Brain microvascular endothelial cell (primary cell): ENCODE data around the gene PTX4.

Experiments
- DNase-seq: peaks from one replicate; pipeline ENCODE4 v3.0.0-alpha.2; 2020
- H3K27ac ChIP-seq: fragments of 250-450 bp; sonication (Bioruptor Pico); 2 replicates; pipeline ENCODE4 v1.5.1; 2020; ENCODE audit warnings: mild to moderate bottlenecking, moderate library complexity
- H3K27me3 ChIP-seq: fragments of 250-450 bp; sonication (Bioruptor Pico); replicated peaks from 2 replicates; pipeline ENCODE4 v1.5.1; 2020; ENCODE audit warnings: mild to moderate bottlenecking
- H3K36me3 ChIP-seq: fragments of 250-450 bp; sonication (Bioruptor Pico); replicated peaks from 2 replicates; pipeline ENCODE4 v1.5.1; 2020; ENCODE audit warnings: mild to moderate bottlenecking
- H3K4me3 ChIP-seq: 2 replicates; pipeline ENCODE4 v1.5.1; 2011; ENCODE audit warnings: low read depth, mild to moderate bottlenecking, control low read depth, low read length, moderate library complexity
- in situ Hi-C: cut with HindIII; loops from 2 replicates; pipeline ENCODE4 v1.10.0; 2017; ENCODE audit warnings: low sequenced_read_pairs, low pct_ligation_motif_present
- TF ChIP-seq, protein P1 (sequence below): IDR thresholded peaks from 2 replicates; pipeline ENCODE4 v1.5.1; 2011; ENCODE audit warnings: low read depth, mild to moderate bottlenecking, moderate library complexity, low read length, control low read depth, inconsistent platforms; ENCODE audit errors: missing control alignments

The PTX4 gene

DNA sequence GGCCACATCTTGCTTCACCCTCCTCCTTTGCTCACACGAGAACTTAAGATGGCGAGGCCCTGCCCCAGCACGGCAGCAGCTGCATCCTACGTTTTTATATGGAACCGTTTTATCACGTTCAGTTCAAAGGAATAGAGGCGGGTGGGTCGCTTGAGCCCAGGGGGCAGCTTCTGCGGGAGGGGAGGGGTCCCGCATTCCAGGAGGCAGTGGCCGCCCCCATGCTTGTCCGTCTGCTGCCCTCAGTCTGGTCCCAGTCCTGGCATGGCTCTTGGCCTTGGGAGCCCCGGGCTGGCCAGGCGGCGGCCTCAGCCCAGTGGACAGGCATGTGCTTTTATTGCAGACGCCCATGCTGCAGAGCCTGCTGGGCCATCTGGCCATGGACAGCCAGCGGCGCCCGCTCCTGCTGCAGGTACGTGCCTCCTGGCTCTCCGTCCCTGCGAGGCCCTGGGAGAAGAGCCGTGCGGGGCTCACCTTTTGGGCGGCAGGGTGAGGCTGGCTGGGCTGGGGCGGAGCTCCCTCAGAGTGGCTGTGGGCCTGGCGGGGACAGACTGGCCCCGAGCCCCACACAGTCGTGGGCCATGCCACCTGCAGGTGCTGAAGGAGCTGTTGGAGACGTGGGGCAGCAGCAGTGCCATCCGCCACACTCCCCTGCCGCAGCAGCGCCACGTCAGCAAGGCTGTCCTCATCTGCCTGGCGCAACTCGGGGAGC, 11.2 kb upstream of the PTX4 start:
- no peak for DNase-seq
- H3K36me3 ChIP-seq, result peaks cover 37% of the 10 kb centered on the region
- no peak overlapping the region for H3K27ac ChIP-seq
- H3K27me3 ChIP-seq, result no peaks in the 10 kb centered on the region
- in situ Hi-C loops, result no loop called here
- TF ChIP-seq, protein P1, sequence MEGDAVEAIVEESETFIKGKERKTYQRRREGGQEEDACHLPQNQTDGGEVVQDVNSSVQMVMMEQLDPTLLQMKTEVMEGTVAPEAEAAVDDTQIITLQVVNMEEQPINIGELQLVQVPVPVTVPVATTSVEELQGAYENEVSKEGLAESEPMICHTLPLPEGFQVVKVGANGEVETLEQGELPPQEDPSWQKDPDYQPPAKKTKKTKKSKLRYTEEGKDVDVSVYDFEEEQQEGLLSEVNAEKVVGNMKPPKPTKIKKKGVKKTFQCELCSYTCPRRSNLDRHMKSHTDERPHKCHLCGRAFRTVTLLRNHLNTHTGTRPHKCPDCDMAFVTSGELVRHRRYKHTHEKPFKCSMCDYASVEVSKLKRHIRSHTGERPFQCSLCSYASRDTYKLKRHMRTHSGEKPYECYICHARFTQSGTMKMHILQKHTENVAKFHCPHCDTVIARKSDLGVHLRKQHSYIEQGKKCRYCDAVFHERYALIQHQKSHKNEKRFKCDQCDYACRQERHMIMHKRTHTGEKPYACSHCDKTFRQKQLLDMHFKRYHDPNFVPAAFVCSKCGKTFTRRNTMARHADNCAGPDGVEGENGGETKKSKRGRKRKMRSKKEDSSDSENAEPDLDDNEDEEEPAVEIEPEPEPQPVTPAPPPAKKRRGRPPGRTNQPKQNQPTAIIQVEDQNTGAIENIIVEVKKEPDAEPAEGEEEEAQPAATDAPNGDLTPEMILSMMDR, result no peak
- no peak overlapping the region for H3K4me3 ChIP-seq

DNA sequence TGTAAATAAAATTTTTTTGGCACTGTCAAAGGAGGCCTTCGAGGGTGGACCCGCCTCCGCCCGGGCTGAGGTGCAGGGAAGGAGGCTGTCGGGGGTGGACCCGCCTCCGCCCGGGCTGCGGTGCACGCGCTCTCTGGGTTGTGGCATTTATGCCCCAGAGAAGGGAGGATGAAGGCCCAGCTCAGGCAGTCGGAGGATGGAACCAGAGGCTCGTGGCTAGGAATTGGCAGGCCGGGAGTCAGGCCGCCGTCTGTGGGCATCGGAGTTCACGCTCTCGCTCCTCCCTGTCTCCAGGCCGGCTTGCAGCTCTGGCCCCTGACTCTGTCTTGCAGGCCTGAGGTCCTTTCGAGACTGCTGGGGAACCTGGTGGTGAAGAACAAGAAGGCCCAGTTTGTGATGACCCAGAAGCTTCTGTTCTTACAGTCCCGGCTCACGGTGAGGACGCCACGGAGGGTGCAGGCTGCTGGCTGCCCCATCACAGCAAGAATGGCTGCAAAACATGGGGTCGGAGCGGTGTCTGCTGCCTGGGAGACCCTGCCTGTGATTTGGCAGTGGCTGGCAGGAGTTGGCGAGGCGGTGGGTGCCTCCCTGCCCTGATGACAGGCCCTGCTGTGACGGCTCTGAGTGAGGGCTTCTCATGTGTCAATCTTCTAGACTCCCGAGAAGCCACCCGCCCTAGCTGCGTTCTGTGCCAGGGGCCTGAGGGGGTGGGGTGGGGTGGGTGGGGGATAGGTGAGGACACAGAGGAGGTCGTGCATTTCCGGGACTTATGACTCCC, 10.3 kb upstream of the PTX4 start:
- peaks cover 40% of the 10 kb centered on the region for H3K36me3 ChIP-seq

DNA sequence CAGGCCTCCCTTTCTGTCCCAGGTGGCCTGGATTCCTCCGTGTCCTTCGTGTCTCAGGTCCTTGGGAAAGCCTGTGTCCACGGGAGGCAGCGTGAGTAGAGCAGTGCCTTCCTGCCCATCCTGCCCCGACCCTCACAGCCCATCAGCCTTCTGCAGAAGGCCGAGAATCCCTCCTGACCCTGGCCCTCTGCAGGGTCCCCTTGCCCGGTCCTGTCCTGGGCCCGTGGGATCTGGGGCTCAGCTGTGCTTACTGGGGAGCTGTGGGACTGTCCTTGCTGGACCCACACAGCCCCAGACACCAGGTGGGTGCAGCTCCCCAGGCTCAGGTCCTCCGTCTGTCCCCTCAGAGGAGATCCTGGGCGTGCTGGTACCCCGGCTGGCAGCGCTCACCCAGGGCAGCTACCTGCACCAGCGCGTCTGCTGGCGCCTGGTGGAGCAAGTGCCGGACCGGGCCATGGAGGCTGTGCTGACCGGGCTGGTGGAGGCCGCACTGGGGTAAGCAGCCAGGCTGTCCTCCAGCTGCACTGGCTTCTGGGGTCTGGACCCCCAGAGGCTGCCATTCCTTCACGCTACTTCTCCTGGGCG, 8.4 kb upstream of the PTX4 start:
- TF ChIP-seq, protein P1, result no peak
- no peak overlapping the region for H3K4me3 ChIP-seq
- H3K36me3 ChIP-seq, result peaks cover 29% of the 10 kb centered on the region
- DNase-seq, result no peak
- in situ Hi-C loops, result no loop called here
- H3K27ac ChIP-seq, result no peak overlapping the region
- no peaks in the 10 kb centered on the region for H3K27me3 ChIP-seq

More for the DNA sequence above, 10.3 kb upstream of the PTX4 start:
- Histone ChIP-seq H3K4me3 (no peak overlapping the region), H3K27me3 (no peaks in the 10 kb centered on the region), H3K27ac (no peak overlapping the region)
- in situ Hi-C loops, result no loop called here
- TF ChIP-seq, protein P1, result no peak
- DNase-seq, result no peak

DNA sequence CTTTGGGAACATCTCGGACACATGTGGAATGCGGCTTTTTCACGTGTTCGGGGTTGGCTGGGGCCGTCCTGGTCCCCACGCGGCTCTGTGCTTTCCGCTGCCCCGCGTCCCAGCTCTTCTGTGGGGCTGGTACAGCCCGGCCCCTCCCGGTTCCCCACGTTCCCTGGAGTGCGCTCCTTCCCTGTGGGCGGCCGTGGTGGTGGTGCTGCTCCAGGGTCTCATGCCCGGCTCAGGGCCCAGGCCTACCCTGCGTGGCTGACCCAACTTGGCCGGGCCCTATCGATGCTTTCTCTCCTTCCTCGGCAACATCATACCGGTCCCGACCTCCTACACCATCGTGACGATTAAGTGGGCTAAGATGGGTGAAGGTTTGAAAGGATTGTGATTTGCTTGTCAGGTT, 7.7 kb upstream of the PTX4 start:
- TF ChIP-seq, protein P1, result no peak
- DNase-seq, result no peak
- H3K27ac ChIP-seq, result no peak overlapping the region
- in situ Hi-C loops, result no loop called here
- H3K4me3 ChIP-seq, result no peak overlapping the region
- peaks cover 23% of the 10 kb centered on the region for H3K36me3 ChIP-seq
- H3K27me3 ChIP-seq, result no peaks in the 10 kb centered on the region

DNA sequence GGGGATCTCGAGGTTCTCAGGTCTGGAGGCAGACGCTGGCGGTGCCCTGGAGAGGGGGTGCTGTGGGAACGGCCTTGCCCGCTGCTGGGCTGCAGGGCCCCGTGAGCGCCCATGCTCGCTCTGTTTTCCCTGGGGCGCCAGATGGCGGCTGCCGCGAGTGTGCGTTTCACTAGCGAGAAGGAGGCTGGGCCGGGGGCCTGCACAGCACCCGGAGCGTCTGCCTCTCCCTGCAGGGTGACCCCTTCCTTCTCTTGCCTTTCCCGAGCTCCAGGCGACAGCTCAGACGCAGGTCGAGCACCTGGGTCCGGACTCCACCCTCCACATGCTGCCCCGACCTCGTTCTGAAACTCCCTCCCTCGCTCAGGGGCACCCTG, 7.1 kb upstream of the PTX4 start:
- no peak for DNase-seq
- H3K27me3 ChIP-seq, result no peaks in the 10 kb centered on the region
- in situ Hi-C loops, result no loop called here
- H3K4me3 ChIP-seq, result no peak overlapping the region
- TF ChIP-seq, protein P1, result no peak
- H3K36me3 ChIP-seq, result peaks cover 17% of the 10 kb centered on the region
- no peak overlapping the region for H3K27ac ChIP-seq
